ENCODE data around the gene CHCHD6.

DNA sequence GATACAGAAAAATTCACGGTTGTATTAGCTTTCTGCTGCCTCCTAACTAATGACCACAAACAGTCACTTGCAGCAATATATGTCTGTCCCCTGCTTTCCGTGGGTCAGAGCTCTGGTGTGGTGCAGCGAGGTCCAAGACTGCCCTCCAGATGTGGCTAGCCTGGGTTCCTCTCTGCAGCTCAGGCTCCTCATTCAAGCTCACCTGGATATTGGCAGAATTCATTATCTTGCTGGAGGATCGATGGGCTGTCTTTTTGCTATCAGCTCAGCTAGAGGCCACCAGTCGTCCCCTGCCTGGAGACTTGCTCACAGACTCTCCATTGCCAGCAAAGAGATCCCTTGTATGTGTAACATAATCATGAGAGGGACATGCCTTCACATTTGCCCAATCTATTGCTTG is 266.1 kb downstream of the CHCHD6 start:
- TF ChIP-seq TARDBP (IDR thresholded peaks at IDR 0.05) (no peak), SP1 (IDR thresholded peaks at IDR 0.05) (no peak), FOXA1 (IDR thresholded peaks at IDR 0.05) (no peak)

Measured in HEK293T (cell line).